Activated T-cell treated with anti-CD3 and anti-CD28 coated beads for 48 hours (primary cell): ENCODE data around the gene PRR30.

Experiments used
- DNase-seq: peaks from one replicate; pipeline ENCODE4 v3.0.0-alpha.2; 2020; ENCODE audit warnings: low read depth

PRR30 gene

GRCh38 chr2:27154488-27154887, 15.3 kb upstream of the PRR30 start:
- no peak for DNase-seq

GRCh38 chr2:27152796-27153464, 13.7 kb upstream of the PRR30 start:
- no peak for DNase-seq

- DNase-seq = no peak
Observed at GRCh38 chr2:27152102-27152795, 13.0 kb upstream of the PRR30 start.

GRCh38 chr2:27150639-27151230, 11.5 kb upstream of the PRR30 start:
- no peak for DNase-seq

- DNase-seq = no peak
Observed at GRCh38 chr2:27149570-27150405, 10.6 kb upstream of the PRR30 start.

- DNase-seq = no peak
Observed at GRCh38 chr2:27148801-27149439, 9.7 kb upstream of the PRR30 start, which contains the start of gene TCF23. Gene TCF23 (plus strand): TSS chr2:27149004. CDS start chr2:27149134, 130 bp downstream.

- DNase-seq = no peak
Observed at GRCh38 chr2:27147935-27148334, 8.7 kb upstream of the PRR30 start.

GRCh38 chr2:27145682-27146081, 6.5 kb upstream of the PRR30 start:
- no peak for DNase-seq

GRCh38 chr2:27143285-27143684, 4.1 kb upstream of the PRR30 start:
- no peak for DNase-seq

GRCh38 chr2:27138111-27138510, 1.1 kb downstream of the PRR30 start:
- DNase-seq = no peak

GRCh38 chr2:27137322-27137935, 1.8 kb downstream of the PRR30 start:
- no peak for DNase-seq

GRCh38 chr2:27136751-27137150, 2.5 kb downstream of the PRR30 start:
- no peak for DNase-seq

GRCh38 chr2:27135478-27135955, 3.7 kb downstream of the PRR30 start:
- DNase-seq = no peak

GRCh38 chr2:27134781-27135477, 4.3 kb downstream of the PRR30 start:
- DNase-seq = no peak

GRCh38 chr2:27133905-27134780, 5.1 kb downstream of the PRR30 start, which contains the start of gene PREB:
Gene PREB (minus strand): TSS chr2:27134636. CDS start chr2:27134421, 215 bp downstream.
- DNase-seq = peak; percentile 100

- peak; percentile 21 for DNase-seq
Observed at GRCh38 chr2:27133195-27133875, 5.9 kb downstream of the PRR30 start.

- DNase-seq = no peak
Observed at GRCh38 chr2:27131429-27131828, 7.8 kb downstream of the PRR30 start.

- no peak for DNase-seq
Observed at GRCh38 chr2:27130396-27130795, 8.8 kb downstream of the PRR30 start.
